NCI-H2081 (cell line): ENCODE results near the gene DZIP1L.

Experiments used
- DNase-seq, 2 experiments: peaks; one replicate each; lab custom pipeline; 2025; lab: John Stamatoyannopoulos, UW

DZIP1L gene

GRCh38 chr3:138068046-138068445 is 47.4 kb downstream of the DZIP1L start:
- no peak for DNase-seq

DNA sequence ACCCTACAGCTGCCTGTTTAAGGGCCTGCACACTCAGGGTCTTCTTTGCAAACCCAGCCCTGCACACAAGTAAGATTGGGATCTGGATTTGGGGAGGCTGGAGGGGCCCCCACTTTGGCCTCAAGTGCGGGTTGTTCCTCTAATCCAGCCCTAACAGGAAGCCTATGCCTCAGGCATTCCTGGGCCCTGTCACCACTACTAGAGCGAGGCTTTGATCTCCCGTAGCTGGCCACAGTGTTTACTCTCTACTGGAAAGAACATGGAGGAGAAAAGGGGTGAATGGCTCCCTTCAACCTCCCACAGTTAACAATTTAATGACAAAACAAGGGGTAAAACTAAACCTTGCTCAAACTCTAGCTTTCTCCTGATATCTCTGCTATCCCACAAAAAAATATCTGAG is 48.4 kb downstream of the DZIP1L start:
- no peak for DNase-seq

- no peak for DNase-seq
Observed at GRCh38 chr3:138066383-138066782, 49.0 kb downstream of the DZIP1L start.

DNA sequence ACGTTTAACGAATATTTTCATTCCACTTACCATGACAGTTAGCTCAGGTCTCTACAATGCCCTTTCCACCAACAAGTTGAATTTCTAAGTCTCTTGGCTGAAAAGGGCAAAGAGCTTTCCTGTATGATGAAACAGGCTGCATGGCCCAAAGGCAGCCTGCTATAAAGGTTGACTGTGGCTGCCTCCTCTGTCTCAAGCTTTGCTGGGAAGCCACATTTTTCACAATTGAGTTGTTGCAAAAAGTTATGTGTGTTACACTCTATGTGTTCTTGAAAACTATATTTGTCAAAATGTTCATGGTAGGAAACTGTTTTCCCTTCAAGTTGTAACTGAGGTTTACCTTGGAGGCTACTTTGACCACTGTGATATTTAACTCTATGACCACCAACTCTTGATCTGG is 49.5 kb downstream of the DZIP1L start:
- no peak for DNase-seq

GRCh38 chr3:138063416-138063815 is 52.0 kb downstream of the DZIP1L start:
- no peak for DNase-seq

- no peak for DNase-seq
Observed at GRCh38 chr3:138062626-138063025, 52.8 kb downstream of the DZIP1L start.

DNA sequence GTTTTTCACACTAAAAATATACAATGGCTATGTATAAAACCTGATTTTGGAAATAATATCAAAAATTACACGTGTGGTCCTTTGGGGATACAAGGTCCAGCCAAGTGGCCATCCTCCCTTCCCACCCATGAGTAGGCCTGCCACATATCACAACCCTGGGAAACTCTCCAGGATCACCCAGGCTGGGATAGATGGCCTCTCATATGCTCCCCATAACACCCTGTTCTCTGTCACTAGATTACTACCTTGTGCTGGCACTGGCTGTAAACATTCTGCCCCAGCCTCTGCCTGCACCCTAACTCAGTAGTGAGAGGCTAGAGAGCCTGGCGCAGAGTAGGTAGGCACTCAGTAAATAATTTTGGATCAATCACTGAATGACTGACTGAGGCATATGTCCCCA is 53.4 kb downstream of the DZIP1L start:
- no peak for DNase-seq

DNA sequence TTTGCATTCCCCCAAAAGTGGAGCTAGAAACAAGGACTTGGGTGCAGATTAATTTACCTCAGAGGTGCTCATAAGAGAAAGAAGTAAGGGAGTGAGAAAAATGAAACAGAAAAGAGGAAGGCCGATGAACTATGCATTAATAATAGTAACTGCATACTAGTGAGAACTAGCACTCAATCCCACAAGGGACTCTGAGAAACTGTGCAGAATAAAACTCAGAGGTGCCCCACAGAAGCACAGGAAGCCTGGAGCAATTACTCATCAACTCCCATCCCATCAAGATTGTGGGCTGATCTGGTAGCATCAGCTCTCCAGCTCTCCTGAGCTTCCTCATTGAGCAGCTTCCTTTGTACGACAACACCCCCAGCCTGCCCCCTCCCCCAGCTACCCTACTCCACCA is 54.6 kb downstream of the DZIP1L start:
- no peak for DNase-seq

DNA sequence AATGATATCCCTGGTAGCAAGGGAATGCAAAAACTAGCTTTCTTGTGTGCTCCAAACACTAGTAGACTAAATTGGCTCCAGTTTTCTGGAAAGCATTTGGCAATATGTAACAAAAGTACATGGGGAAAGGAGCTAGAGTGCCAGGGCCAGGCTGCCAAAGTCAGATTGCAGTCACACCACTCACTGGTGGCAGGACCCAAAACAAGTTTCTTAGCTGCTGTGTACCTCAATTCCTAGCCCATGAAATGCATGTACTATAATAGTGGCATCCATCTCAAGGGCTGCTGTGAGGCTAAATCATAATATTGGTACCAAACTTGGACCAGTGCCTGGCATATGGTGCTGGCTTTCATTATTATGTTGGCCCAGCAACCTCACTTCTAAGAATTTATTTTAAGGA is 56.1 kb downstream of the DZIP1L start:
- no peak for DNase-seq

- no peak for DNase-seq
Observed at GRCh38 chr3:138057384-138057783, 58.0 kb downstream of the DZIP1L start.

- no peak for DNase-seq
Observed at GRCh38 chr3:138054057-138054456, 61.4 kb downstream of the DZIP1L start.

GRCh38 chr3:138051947-138052802 is 63.2 kb downstream of the DZIP1L start:
- DNase-seq = peak; percentile 63 to 66

DNA sequence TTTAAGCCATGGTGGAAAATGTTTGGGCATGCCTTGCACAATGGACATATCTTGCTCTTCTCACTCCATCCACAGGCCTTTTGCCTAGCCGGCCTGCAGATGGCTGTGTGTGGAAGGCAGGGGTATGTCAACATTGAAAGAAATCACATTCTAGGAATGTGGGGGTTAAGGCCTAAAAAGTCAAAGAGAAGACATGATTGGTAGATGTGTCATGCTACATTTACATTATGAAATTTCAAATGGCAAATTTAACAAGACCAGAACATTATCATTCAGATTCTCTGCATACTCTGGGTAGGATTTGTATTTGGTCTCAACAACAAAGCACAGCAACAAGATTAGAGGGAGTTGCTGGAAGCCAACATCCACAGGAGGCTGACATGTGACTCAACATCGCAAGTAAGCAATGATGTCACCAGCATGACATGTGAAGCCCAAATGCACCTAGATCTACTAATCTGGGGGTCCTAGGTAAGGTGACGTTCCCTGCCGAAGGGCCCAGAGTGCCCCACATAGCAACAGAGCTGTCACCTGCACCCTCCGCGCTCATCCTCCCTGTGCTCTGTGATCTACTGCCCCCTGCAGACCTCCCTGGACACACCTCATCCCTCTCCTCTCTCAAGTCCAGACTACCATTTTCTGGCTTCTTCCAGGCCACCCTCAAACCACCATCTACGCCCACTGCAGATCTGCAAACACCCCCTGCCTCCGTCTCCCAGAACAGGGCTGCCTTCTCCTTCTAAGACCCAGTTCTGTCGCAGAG is 66.1 kb downstream of the DZIP1L start:
- DNase-seq = no peak

- DNase-seq = no peak
Observed at GRCh38 chr3:138047596-138048158, 67.7 kb downstream of the DZIP1L start.

DNA sequence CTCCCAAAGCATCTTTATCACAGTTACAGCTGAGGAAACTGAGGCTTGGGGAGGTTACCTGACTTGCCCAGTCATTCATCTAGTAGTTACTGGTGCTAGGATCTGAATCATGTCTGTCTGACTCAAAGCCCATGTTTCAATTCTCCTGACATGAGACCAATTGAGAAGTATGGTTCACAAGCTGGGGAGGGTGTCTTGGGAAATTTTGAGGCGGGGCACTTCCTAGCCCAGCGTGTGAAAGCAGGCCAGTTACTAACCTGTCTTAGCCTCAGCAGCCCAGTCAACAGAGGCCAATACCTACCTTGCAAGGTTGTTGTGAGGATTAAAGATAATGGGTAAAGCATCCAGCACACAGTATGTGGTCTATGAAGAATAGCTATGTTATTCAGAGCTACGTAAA is 68.5 kb downstream of the DZIP1L start:
- DNase-seq = no peak

DNA sequence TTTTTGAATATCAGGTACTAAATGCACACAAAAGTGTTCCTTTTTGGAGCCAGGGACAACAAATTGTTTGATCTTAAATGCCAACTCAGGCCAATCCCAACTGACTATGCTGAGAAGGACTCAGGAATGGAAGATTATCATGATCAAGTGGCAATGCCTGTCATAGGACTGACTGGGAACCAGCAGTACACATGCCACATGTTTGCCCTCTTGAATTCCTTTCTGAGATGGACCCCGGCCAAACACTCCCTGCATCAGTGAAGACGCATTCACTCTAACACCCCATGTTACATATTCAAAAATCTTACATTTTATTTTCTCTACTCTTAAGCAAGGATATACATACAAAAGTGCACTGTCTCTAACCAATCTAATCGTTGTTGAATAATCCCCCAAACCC is 69.3 kb downstream of the DZIP1L start:
- no peak for DNase-seq

GRCh38 chr3:138043266-138044029 is 72.0 kb downstream of the DZIP1L start:
- no peak for DNase-seq

GRCh38 chr3:138042043-138042442 is 73.4 kb downstream of the DZIP1L start:
- no peak for DNase-seq

DNA sequence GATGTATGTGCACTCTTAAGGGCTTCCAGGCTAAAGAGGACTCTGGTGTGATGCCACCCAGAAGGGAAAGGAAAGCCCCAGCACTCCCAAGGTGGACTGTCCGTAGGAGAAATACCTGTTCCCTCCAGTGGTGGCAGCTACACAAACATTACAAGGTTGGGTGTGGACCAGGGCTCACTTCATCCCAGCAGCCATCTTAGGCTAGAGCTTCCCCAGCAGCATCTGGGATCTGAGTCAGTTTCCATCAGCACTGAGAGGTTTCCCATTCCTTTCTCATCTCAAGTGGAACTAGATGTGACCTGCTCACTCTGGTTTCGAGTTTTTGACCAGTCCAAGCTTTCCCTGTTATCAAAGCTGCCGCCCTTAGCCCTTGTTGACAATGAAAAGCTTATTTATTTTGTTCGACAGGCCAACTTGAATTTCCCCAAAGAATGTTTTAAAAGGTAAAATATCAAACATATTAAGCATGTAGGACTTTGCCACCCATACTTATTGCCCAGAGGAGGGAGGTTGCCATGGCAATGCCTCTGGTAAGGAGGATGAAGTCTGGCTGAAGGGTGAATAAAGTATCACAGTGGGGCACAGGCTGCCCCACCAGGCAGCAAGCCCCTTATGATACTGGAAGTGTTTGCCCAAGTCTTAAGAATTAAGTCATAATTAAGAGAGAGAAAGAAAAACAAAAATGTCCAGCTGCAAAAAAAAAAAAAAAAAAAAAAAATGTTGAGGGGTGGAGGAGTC is 76.5 kb downstream of the DZIP1L start:
- DNase-seq = no peak

- DNase-seq = no peak
Observed at GRCh38 chr3:138036572-138036971, 78.8 kb downstream of the DZIP1L start.

- DNase-seq = no peak
Observed at GRCh38 chr3:138034918-138035317, 80.5 kb downstream of the DZIP1L start.
